HepG2 (cell line): ENCODE results near the gene SPG7. TPM values are rescaled to one million over a fixed set of nuclear protein-coding genes. Genes with fewer than 3 reads are reported as not detected.

ENCODE experiments used
- ARID4A ChIP-seq: sonication (generic); formaldehyde crosslinking; IDR thresholded peaks from 2 replicates; pipeline ENCODE4 v1.5.0; 2020; ENCODE audit warnings: mild to moderate bottlenecking, missing genetic modification reagents, borderline replicate concordance
- BORCS8-MEF2B ChIP-seq: sonication (generic); formaldehyde crosslinking; IDR thresholded peaks from 2 replicates; pipeline ENCODE4 v1.8.0; 2022; ENCODE audit warnings: mild to moderate bottlenecking, missing genetic modification reagents
- HOXA5 ChIP-seq: sonication (generic); formaldehyde crosslinking; IDR thresholded peaks from 2 replicates; pipeline ENCODE4 v1.4.0; 2020; ENCODE audit warnings: missing genetic modification reagents
- KLF11 ChIP-seq: IDR thresholded peaks from 2 replicates; pipeline ENCODE4 v1.6.1; 2016; ENCODE audit warnings: missing compliant biosample characterization
- NFE2L1 ChIP-seq: sonication (generic); formaldehyde crosslinking; IDR thresholded peaks from 2 replicates; pipeline ENCODE4 v1.4.0; 2020; ENCODE audit warnings: missing genetic modification reagents, mild to moderate bottlenecking, borderline replicate concordance
- RBM22 ChIP-seq: fragments of 200-400 bp; formaldehyde crosslinking; optimal IDR thresholded peaks from 2 replicates; pipeline ENCODE3; 2017; ENCODE audit warnings: mild to moderate bottlenecking, low read length, moderate library complexity
- RNF219 ChIP-seq: sonication (generic); formaldehyde crosslinking; IDR thresholded peaks from 2 replicates; pipeline ENCODE4 v1.5.0; 2020; ENCODE audit warnings: mild to moderate bottlenecking, missing genetic modification reagents
- YEATS2 ChIP-seq: sonication (generic); formaldehyde crosslinking; IDR thresholded peaks from 2 replicates; pipeline ENCODE4 v1.4.0; 2020; ENCODE audit warnings: missing genetic modification reagents, borderline replicate concordance
- ZFAT ChIP-seq: sonication (generic); formaldehyde crosslinking; conservative IDR thresholded peaks from 2 replicates; pipeline ENCODE4 v1.8.1; 2023; ENCODE audit warnings: missing genetic modification reagents, inconsistent platforms
- ZFX ChIP-seq: sonication (generic); formaldehyde crosslinking; IDR thresholded peaks from 2 replicates; pipeline ENCODE4 v1.4.0; 2020; ENCODE audit warnings: mild to moderate bottlenecking, low read depth, missing genetic modification reagents, moderate library complexity
- ZNF235 ChIP-seq: sonication (generic); formaldehyde crosslinking; IDR thresholded peaks from 2 replicates; pipeline ENCODE4 v1.8.1; 2023; ENCODE audit warnings: mild to moderate bottlenecking, missing genetic modification reagents, borderline replicate concordance
- ZNF615 ChIP-seq: sonication (generic); formaldehyde crosslinking; IDR thresholded peaks from 2 replicates; pipeline ENCODE4 v1.5.0; 2020; ENCODE audit warnings: mild to moderate bottlenecking, missing genetic modification reagents, borderline replicate concordance
- polyA plus RNA-seq, 8 experiments: library from polyadenylated mRNA; depleted of rRNA in 3 of 8; stranded (reverse) in 7 of 8; unstranded in 1 of 8; fragments of >200 nt; fragmentation: Illumina TruSeq in 4 of 8; extraction: Trizol in 4 of 8; gene quantifications; 2 replicates each; pipeline versions ENCODE4 v1.2.1 to v1.2.3, GENCODE V29; 2011 to 2016; ENCODE audit warnings: low read depth in 4 of 8, missing spikeins in 1 of 8, mixed read lengths in 1 of 8; ENCODE audit not compliant: insufficient read depth in 1 of 8
- total RNA-seq, 5 experiments: library from RNA; depleted of rRNA; stranded (reverse); fragments of >200 nt; fragmentation: Illumina TruSeq; extraction: Trizol; gene quantifications; 2 replicates each; pipeline ENCODE4 v1.2.3, GENCODE V29; 2016; ENCODE audit warnings: low read depth in 1 of 5
- TF ChIP-seq, protein P1 (sequence below), 2 experiments: fragments of 450-650 bp in 1 of 2; sonication (generic) in 1 of 2; formaldehyde crosslinking in 1 of 2; IDR thresholded peaks; 2 replicates each; pipeline versions ENCODE4 v1.6.1 to v1.8.0; 2016 to 2022; ENCODE audit warnings: antibody characterized with exemption in 1 of 2, mild to moderate bottlenecking in 1 of 2, missing genetic modification reagents in 1 of 2

The SPG7 gene
- total and polyA plus RNA-seq, 2 of the 13 experiments (the other 11 are each of a cell fraction or from before 2014, with no cell fraction given): 66.0 to 136 TPM

DNA sequence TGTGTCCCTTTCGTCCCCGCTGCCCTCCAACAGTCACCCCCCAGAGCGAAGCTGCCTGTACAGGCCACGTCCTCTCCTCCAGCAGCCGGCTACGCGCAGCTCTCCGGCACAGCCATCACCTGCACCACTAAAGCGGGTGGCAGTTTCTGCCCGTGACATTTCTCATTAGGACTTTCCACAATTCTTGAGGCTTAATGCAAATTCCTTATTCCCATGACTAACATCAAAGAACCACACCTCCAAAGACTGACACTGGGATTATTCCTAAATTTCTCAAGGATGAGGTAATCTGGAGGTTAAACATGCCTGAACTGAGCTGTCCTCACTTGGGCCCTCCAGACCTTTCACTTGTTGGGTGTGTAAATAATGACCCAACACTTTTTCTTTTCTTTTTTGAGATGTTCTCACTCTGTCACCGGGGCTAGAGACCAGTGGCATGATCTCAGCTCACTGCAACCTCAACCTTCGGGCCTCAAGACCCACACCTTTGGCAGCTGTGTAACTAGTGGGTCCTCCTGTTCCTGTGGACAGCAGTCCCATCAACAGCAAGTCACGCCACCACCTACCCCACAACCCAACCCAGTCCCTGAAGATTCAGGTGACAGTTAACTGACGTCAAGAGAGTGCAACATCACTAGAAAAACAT lies 29.5 kb upstream of the SPG7 start (continued):
- TF ChIP-seq RNF219 (CRISPR knock-in tag): no peak
- no peak for TF ChIP-seq HOXA5 (CRISPR knock-in tag)
- no peak for TF ChIP-seq BORCS8-MEF2B (CRISPR knock-in tag)
- no peak for TF ChIP-seq ZFX (CRISPR knock-in tag)
- TF ChIP-seq, protein P1, sequence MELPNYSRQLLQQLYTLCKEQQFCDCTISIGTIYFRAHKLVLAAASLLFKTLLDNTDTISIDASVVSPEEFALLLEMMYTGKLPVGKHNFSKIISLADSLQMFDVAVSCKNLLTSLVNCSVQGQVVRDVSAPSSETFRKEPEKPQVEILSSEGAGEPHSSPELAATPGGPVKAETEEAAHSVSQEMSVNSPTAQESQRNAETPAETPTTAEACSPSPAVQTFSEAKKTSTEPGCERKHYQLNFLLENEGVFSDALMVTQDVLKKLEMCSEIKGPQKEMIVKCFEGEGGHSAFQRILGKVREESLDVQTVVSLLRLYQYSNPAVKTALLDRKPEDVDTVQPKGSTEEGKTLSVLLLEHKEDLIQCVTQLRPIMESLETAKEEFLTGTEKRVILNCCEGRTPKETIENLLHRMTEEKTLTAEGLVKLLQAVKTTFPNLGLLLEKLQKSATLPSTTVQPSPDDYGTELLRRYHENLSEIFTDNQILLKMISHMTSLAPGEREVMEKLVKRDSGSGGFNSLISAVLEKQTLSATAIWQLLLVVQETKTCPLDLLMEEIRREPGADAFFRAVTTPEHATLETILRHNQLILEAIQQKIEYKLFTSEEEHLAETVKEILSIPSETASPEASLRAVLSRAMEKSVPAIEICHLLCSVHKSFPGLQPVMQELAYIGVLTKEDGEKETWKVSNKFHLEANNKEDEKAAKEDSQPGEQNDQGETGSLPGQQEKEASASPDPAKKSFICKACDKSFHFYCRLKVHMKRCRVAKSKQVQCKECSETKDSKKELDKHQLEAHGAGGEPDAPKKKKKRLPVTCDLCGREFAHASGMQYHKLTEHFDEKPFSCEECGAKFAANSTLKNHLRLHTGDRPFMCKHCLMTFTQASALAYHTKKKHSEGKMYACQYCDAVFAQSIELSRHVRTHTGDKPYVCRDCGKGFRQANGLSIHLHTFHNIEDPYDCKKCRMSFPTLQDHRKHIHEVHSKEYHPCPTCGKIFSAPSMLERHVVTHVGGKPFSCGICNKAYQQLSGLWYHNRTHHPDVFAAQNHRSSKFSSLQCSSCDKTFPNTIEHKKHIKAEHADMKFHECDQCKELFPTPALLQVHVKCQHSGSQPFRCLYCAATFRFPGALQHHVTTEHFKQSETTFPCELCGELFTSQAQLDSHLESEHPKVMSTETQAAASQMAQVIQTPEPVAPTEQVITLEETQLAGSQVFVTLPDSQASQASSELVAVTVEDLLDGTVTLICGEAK (IDR thresholded peaks at IDR 0.05): no peak
- TF ChIP-seq, protein P1 (CRISPR knock-in tag; IDR thresholded peaks at IDR 0.05): no peak
- TF ChIP-seq ZNF235: no peak
- no peak for TF ChIP-seq ZNF615 (CRISPR knock-in tag)
- TF ChIP-seq ZFAT: no peak
- TF ChIP-seq NFE2L1 (CRISPR knock-in tag): no peak
- no peak for TF ChIP-seq KLF11 (CRISPR knock-in tag)
- TF ChIP-seq YEATS2 (CRISPR knock-in tag): peak; percentile 18; the same call in 1 of the 2 replicates
- TF ChIP-seq RBM22: peak; percentile 29
- peak; percentile 41; the same call in 1 of the 2 replicates for TF ChIP-seq ARID4A (CRISPR knock-in tag)
